ENCODE results near the gene MKRN2. TPM values are rescaled to one million over a fixed set of nuclear protein-coding genes. Genes with fewer than 3 reads are reported as not detected.
"Not testable (repeated sequence)": the region's sequence is repeated elsewhere in the genome, so short reads cannot be mapped to it uniquely, and the experiment has no call there.

The MKRN2 gene
- total RNA-seq, 4 donors from 2014 or later, result 17.6 to 59.5 (median 38.1) TPM

DNA sequence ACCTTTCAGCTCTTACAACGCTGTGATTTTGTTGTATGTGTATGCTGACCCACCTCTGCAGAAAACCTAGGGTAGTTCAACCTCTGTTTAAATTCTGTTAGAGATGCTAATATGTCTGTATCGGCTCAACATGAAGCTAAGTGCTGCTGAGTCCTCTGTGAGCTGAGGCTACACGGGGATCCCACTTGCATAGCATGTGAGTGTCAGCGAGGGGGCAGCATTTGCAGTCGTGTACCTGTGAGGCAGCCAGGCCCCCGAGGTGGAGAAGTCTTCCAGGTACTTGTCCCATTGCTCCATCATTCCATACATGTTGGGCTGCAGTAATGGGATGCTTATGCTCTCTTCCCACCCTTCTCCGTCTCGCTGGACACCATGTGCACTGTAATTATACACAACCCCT is 15.3 kb upstream of the MKRN2 start:
- no peaks in the 10 kb centered on the region for H3K36me3 ChIP-seq
- DNase-seq, result no peak
- no peak overlapping the region for H3K27ac ChIP-seq
- TF ChIP-seq POLR2A (IDR thresholded peaks at IDR 0.05), result no peak
- TF ChIP-seq, protein P1, sequence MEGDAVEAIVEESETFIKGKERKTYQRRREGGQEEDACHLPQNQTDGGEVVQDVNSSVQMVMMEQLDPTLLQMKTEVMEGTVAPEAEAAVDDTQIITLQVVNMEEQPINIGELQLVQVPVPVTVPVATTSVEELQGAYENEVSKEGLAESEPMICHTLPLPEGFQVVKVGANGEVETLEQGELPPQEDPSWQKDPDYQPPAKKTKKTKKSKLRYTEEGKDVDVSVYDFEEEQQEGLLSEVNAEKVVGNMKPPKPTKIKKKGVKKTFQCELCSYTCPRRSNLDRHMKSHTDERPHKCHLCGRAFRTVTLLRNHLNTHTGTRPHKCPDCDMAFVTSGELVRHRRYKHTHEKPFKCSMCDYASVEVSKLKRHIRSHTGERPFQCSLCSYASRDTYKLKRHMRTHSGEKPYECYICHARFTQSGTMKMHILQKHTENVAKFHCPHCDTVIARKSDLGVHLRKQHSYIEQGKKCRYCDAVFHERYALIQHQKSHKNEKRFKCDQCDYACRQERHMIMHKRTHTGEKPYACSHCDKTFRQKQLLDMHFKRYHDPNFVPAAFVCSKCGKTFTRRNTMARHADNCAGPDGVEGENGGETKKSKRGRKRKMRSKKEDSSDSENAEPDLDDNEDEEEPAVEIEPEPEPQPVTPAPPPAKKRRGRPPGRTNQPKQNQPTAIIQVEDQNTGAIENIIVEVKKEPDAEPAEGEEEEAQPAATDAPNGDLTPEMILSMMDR (IDR thresholded peaks at IDR 0.05), result peak in 3 of 4 experiments; percentile 7 to 12 (median 7)
- H3K9me3 ChIP-seq, result no peaks in the 10 kb centered on the region
- no peaks in the 10 kb centered on the region for H3K4me1 ChIP-seq
- H3K4me3 ChIP-seq, result no peak overlapping the region
- intact Hi-C loops (cut with DNase I; ENCODE audit: low total_unique reads), result no loop called here
- no peaks in the 10 kb centered on the region for H3K27me3 ChIP-seq

DNA sequence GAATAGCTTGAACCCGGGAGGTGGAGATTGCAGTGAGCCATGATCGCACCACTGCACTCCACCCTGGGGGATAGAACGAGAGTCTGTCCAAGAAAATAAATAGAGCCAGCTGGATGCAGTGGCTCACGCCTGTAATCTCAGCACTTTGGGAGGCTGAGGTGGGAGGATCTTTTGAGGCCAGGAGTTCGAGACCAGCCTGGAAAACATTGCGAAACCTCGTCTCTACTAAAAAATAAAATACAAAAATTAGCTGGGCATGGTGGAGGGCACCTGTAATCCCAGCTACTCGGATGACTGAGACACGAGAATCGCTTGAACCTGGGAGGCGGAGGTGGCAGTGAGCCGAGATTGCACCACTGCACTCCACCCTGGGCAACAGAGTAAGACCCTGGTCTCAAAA is 13.4 kb upstream of the MKRN2 start:
- H3K27ac ChIP-seq; H3K9me3 ChIP-seq; intact Hi-C loops (cut with DNase I; ENCODE audit: low total_unique reads); H3K4me3 ChIP-seq; H3K4me1 ChIP-seq; H3K36me3 ChIP-seq; H3K27me3 ChIP-seq; DNase-seq: not testable (repeated sequence)

DNA sequence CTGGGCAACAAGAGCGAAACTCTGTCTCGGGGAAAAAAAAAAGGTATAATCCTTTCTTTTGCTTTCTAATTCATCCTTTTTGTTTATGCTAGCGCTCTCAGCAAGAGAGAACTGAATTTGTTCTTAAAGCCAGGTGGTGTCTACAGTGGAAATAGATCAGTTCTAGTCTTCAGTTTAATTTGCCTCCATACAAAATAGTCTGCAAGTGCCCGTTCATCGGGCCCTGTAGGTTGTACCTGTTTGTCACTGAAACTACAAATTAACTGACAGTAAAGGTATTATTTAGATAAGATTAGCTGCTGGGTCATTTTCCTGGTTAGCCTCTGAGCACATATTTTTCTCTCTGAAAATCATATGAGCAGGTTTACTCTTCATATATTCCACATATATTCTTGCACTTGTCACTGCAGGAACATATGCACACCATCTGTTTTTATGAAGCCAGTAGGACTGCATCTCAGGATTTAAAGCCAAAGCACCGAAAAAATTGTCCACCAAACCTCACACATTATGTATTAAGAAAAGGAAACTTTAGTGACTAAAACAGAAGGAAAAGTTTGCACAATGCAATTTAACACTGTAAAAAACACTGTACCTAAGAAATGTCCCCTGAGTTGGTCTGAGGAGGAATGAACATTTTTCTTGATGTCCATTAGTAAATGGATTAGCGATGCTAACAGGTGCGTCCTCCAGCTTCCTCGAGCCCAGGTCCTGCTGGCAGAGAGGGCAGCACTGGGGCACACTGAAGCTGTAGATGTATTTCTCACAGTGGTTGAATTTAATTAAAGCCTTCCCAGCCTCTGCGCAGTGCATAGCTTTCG is 12.0 kb upstream of the MKRN2 start:
- Histone ChIP-seq H3K27me3 (no peaks in the 10 kb centered on the region), H3K4me1 (no peaks in the 10 kb centered on the region), H3K27ac (no peak overlapping the region), H3K9me3 (no peaks in the 10 kb centered on the region), H3K4me3 (no peak overlapping the region), H3K36me3 (no peaks in the 10 kb centered on the region)
- TF ChIP-seq, protein P1 (IDR thresholded peaks at IDR 0.05), result no peak
- no peak for TF ChIP-seq POLR2A (IDR thresholded peaks at IDR 0.05)
- intact Hi-C loops (cut with DNase I; ENCODE audit: low total_unique reads), result no loop called here
- DNase-seq, result no peak

DNA sequence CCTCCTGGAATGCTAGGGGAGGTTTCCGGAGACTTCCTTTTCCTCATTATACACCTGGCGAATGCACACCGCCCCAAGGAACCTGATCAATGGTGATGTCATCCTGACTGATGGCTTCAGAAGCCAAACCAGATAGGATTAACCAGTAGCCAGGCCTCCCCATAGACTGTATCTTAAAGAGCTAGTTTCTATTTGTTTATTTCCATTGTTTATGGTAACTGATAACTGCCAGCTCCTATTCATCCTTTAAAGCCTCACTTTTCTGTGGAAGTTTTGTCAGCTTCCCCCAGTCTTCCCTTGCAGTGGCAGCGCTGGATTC is 11.5 kb upstream of the MKRN2 start, which contains the start of gene MKRN2OS:
Gene MKRN2OS, minus strand, starts transcription at position 27 of the 319 bp plus-strand sequence. CDS start 35 bp downstream, outside the sequence.
- intact Hi-C loops (cut with DNase I; ENCODE audit: low total_unique reads), result no loop called here
- H3K27me3 ChIP-seq, result no peaks in the 10 kb centered on the region
- no peaks in the 10 kb centered on the region for H3K4me1 ChIP-seq
- H3K9me3 ChIP-seq, result no peaks in the 10 kb centered on the region
- H3K36me3 ChIP-seq, result no peaks in the 10 kb centered on the region
- TF ChIP-seq, protein P1 (IDR thresholded peaks at IDR 0.05), result no peak
- no peak for DNase-seq
- no peak within 1 kb of the TSS for H3K27ac ChIP-seq
- no peak within 1 kb of the TSS for H3K4me3 ChIP-seq

DNA sequence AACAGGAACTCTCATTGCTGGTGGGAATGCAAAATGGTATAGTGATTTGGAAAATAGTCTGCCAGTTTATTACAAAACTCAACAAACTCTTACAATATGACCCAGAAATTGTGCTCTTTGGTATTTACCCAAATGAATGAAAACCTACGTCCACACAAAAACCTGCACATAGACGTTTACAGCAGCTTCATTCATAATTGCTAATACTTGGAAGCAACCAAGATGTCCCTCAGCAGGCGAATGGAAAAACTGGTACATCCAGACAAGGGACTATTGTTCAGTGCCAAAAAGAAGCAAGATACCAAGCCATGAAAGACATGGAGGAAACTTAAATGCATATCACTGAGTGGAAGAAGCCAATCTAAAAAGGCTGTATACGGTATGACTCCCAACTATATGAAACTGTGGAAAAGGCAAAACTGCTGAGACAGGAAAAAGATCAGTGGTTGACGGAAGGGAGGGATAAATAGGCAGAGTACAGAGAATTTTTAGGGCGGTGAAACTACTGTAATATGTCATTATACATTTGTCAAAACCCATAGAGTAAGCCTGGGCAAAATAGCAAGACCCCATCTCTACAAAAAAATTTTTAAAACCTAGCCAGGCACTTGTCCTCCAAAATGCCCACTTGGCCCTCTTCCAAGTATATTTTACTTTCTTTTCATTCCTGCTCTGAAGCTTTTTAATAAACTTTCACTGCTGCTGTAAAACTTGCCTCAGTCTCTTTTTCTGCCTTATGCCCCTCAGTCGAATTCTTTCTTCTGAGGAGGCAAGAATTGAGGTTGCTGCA is 6.7 kb upstream of the MKRN2 start:
- TF ChIP-seq, protein P1 (IDR thresholded peaks at IDR 0.05), result no peak
- no peak for TF ChIP-seq POLR2A (IDR thresholded peaks at IDR 0.05)
- intact Hi-C loops (cut with DNase I; ENCODE audit: low total_unique reads), result no loop called here
- Histone ChIP-seq H3K9me3 (no peaks in the 10 kb centered on the region), H3K36me3 (no peaks in the 10 kb centered on the region), H3K4me1 (no peaks in the 10 kb centered on the region), H3K27ac (no peak overlapping the region), H3K27me3 (no peaks in the 10 kb centered on the region), H3K4me3 (no peak overlapping the region)
- no peak for DNase-seq

Data from uterus (tissue), 4 donors.